HepG2 (cell line): ENCODE measurements around the gene PTGR2. TPM values are rescaled to one million over a fixed set of nuclear protein-coding genes. Genes with fewer than 3 reads are reported as not detected.
A peak's percentile ranks its signal among the peaks of the same experiment; 100 is the strongest.

Experiments used
- AKAP8 ChIP-seq: sonication (generic); formaldehyde crosslinking; IDR thresholded peaks from 2 replicates; pipeline ENCODE4 v1.5.1; 2020; ENCODE audit warnings: mild to moderate bottlenecking, missing genetic modification reagents
- ATF3 ChIP-seq: sonication (generic); formaldehyde crosslinking; IDR thresholded peaks from 2 replicates; pipeline ENCODE4 v1.4.0; 2020; ENCODE audit warnings: missing genetic modification reagents
- BHLHE40 ChIP-seq: IDR thresholded peaks from 2 replicates; pipeline ENCODE4 v1.6.1; 2011; ENCODE audit warnings: low read length, improper control_type of control experiment
- CERS6 ChIP-seq: sonication (generic); formaldehyde crosslinking; IDR thresholded peaks from 2 replicates; pipeline ENCODE4 v1.5.0; 2020; ENCODE audit warnings: missing genetic modification reagents
- HMGXB3 ChIP-seq: sonication (generic); formaldehyde crosslinking; IDR thresholded peaks from 2 replicates; pipeline ENCODE4 v1.4.0; 2020; ENCODE audit warnings: missing genetic modification reagents, borderline replicate concordance
- JUN ChIP-seq: sonication (generic); formaldehyde crosslinking; IDR thresholded peaks from 2 replicates; pipeline ENCODE4 v1.4.0; 2020; ENCODE audit warnings: mild to moderate bottlenecking, missing genetic modification reagents
- KAT2B ChIP-seq: fragments of 150-350 bp; IDR thresholded peaks from 2 replicates; pipeline ENCODE4 v1.6.1; 2014; ENCODE audit warnings: low read depth, low read length, borderline replicate concordance
- NFATC3 ChIP-seq: sonication (generic); formaldehyde crosslinking; IDR thresholded peaks from 2 replicates; pipeline ENCODE4 v1.5.1; 2020; ENCODE audit warnings: mild to moderate bottlenecking, missing genetic modification reagents
- PHF8 ChIP-seq: sonication (generic); formaldehyde crosslinking; IDR thresholded peaks from 2 replicates; pipeline ENCODE4 v1.5.0; 2020; ENCODE audit warnings: missing genetic modification reagents
- SATB2 ChIP-seq: sonication (generic); formaldehyde crosslinking; IDR thresholded peaks from 2 replicates; pipeline ENCODE4 v1.5.0; 2020; ENCODE audit warnings: missing genetic modification reagents
- SCMH1 ChIP-seq: sonication (generic); formaldehyde crosslinking; IDR thresholded peaks from 2 replicates; pipeline ENCODE4 v1.9.0; 2021; ENCODE audit warnings: missing genetic modification reagents, mild to moderate bottlenecking, borderline replicate concordance
- SETDB1 ChIP-seq: sonication (generic); formaldehyde crosslinking; IDR thresholded peaks from 2 replicates; pipeline ENCODE4 v1.5.1; 2020; ENCODE audit warnings: missing genetic modification reagents, mild to moderate bottlenecking, borderline replicate concordance
- TAF15 ChIP-seq: fragments of 200-400 bp; formaldehyde crosslinking; IDR thresholded peaks from one replicate; pipeline ENCODE4 v1.6.1; 2018; ENCODE audit warnings: mild to moderate bottlenecking, low read depth, low read length; ENCODE audit not compliant: poor library complexity, severe bottlenecking
- YEATS4 ChIP-seq: sonication (generic); formaldehyde crosslinking; IDR thresholded peaks from 2 replicates; pipeline ENCODE4 v1.4.0; 2020; ENCODE audit warnings: missing genetic modification reagents, borderline replicate concordance
- ZFP36L2 ChIP-seq: sonication (generic); formaldehyde crosslinking; IDR thresholded peaks from 2 replicates; pipeline ENCODE4 v1.4.0; 2020; ENCODE audit warnings: missing genetic modification reagents
- ZFX ChIP-seq: sonication (generic); formaldehyde crosslinking; IDR thresholded peaks from 2 replicates; pipeline ENCODE4 v1.4.0; 2020; ENCODE audit warnings: mild to moderate bottlenecking, low read depth, missing genetic modification reagents, moderate library complexity
- ZMAT3 ChIP-seq: sonication (generic); formaldehyde crosslinking; conservative IDR thresholded peaks from 2 replicates; pipeline ENCODE4 v1.7.0; 2021; ENCODE audit warnings: missing genetic modification reagents
- ZNF138 ChIP-seq: sonication (generic); formaldehyde crosslinking; IDR thresholded peaks from 2 replicates; pipeline ENCODE4 v1.5.0; 2020; ENCODE audit warnings: mild to moderate bottlenecking, low read depth, missing genetic modification reagents
- ZNF281 ChIP-seq: sonication (generic); formaldehyde crosslinking; IDR thresholded peaks from 2 replicates; pipeline ENCODE4 v1.4.0; 2020; ENCODE audit warnings: missing genetic modification reagents, borderline replicate concordance
- ZNF788 ChIP-seq: sonication (generic); formaldehyde crosslinking; IDR thresholded peaks from 2 replicates; pipeline ENCODE4 v1.5.0; 2020; ENCODE audit warnings: mild to moderate bottlenecking, missing genetic modification reagents, borderline replicate concordance
- ZSCAN25 ChIP-seq: sonication (generic); formaldehyde crosslinking; IDR thresholded peaks from 2 replicates; pipeline ENCODE4 v1.8.0; 2022; ENCODE audit warnings: mild to moderate bottlenecking, missing genetic modification reagents
- polyA plus RNA-seq, 8 experiments: library from polyadenylated mRNA; depleted of rRNA in 3 of 8; stranded (reverse) in 7 of 8; unstranded in 1 of 8; fragments of >200 nt; fragmentation: Illumina TruSeq in 4 of 8; extraction: Trizol in 4 of 8; gene quantifications; 2 replicates each; pipeline versions ENCODE4 v1.2.1 to v1.2.3, GENCODE V29; 2011 to 2016; ENCODE audit warnings: low read depth in 4 of 8, missing spikeins in 1 of 8, mixed read lengths in 1 of 8; ENCODE audit not compliant: insufficient read depth in 1 of 8
- total RNA-seq, 5 experiments: library from RNA; depleted of rRNA; stranded (reverse); fragments of >200 nt; fragmentation: Illumina TruSeq; extraction: Trizol; gene quantifications; 2 replicates each; pipeline ENCODE4 v1.2.3, GENCODE V29; 2016; ENCODE audit warnings: low read depth in 1 of 5

PTGR2 gene
- total and polyA plus RNA-seq, 2 of the 13 experiments (the other 11 are each of a cell fraction or from before 2014, with no cell fraction given), result 3.0 to 4.3 TPM

- TF ChIP-seq ZSCAN25 (peak; percentile 76), CERS6 (CRISPR knock-in tag) (no peak), SCMH1 (CRISPR knock-in tag) (no peak), JUN (peak; percentile 48; the same call in 1 of the 2 replicates), ZNF138 (CRISPR knock-in tag) (peak; percentile 44; the same call in 1 of the 2 replicates), ZFX (peak; percentile 91), ZNF788 (CRISPR knock-in tag) (peak; percentile 73; the same call in 1 of the 2 replicates), ZMAT3 (CRISPR knock-in tag) (peak; percentile 66), SETDB1 (no peak), ZNF281 (CRISPR knock-in tag) (peak; percentile 51; the same call in 1 of the 2 replicates), ZFP36L2 (CRISPR knock-in tag) (peak; percentile 56), TAF15 (no peak), ATF3 (CRISPR knock-in tag) (no peak; the same call in 1 of the 2 replicates), HMGXB3 (CRISPR knock-in tag) (peak; percentile 60; the same call in 1 of the 2 replicates), SATB2 (CRISPR knock-in tag) (peak; percentile 85; the same call in 1 of the 2 replicates), KAT2B (no peak), PHF8 (CRISPR knock-in tag) (peak; percentile 95), NFATC3 (CRISPR knock-in tag) (peak; percentile 98), AKAP8 (CRISPR knock-in tag) (peak; percentile 79), YEATS4 (peak; percentile 94), BHLHE40 (peak; percentile 40; the same call in 1 of the 2 replicates)
These were observed 35.1 kb downstream of the PTGR2 start, which contains the start of gene ZNF410 (continued) for GRCh38 chr14:73886449-73887317.
